ENCODE measurements around the gene SKA2. TPM values are rescaled to one million over a fixed set of nuclear protein-coding genes. Genes with fewer than 3 reads are reported as not detected.
A peak's percentile ranks its signal among the peaks of the same experiment; 100 is the strongest.

The SKA2 gene
- total RNA-seq, 2 donors from 2014 or later = 61.7 to 64.0 TPM

DNA sequence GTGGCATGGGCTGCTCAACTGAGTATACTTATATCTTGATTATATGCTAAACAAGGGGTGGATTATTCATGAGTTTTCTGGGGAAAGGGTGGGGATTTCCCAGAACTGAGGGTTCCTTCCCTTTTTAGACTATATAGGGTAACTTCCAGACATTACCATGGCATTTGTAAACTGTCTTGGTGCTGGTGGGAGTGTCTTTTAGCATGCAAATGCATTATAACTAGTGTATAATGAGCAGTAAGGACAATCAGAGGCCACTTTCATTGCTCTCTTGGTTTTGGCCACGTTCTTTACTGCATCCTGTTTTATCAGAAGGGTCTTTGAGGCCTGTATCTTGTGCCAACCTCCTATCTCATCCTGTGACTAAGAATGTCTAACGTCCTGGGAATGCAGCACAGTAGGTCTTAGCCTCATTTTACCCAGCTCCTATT lies 12.6 kb upstream of the SKA2 start:
- Mint-ChIP-seq H3K4me3 (no peak overlapping the region), H3K27me3 (no peaks in the 10 kb centered on the region), H3K4me1 (ENCODE audit: low read depth in 2 of 2) (peaks cover 0 to 4% of the 10 kb centered on the region in 2 donors), H3K27ac (no peak overlapping the region), H3K36me3 (no peaks in the 10 kb centered on the region), H3K9me3 (no peaks in the 10 kb centered on the region)
- ATAC-seq (no peak), DNase-seq (ENCODE audit: low spot score) (no peak)

DNA sequence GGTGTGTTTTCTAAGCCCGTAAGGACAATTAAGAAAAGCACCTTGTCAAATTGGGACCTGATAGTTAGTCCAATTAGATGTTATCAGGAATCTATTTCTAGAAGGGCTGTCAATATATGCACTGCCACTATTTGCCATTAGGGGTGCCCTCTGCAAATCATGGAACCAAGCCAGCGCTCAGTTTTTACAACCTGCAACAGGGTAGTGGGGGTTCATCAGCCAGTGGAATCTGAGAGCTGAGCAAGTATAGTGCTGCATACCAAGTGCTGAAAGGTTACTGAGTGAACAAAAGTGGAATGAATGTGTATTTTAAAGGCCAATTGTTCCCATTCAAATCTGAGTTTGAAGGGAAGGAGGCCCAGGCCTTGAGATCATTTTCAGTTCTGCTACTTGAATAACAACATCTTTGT lies 11.0 kb upstream of the SKA2 start:
- no peak for ATAC-seq
- Mint-ChIP-seq H3K27ac (no peak overlapping the region), H3K36me3 (no peaks in the 10 kb centered on the region), H3K9me3 (no peaks in the 10 kb centered on the region), H3K4me3 (no peak overlapping the region), H3K27me3 (no peaks in the 10 kb centered on the region), H3K4me1 (ENCODE audit: low read depth in 2 of 2) (peaks cover 0 to 4% of the 10 kb centered on the region in 2 donors)
- DNase-seq (ENCODE audit: low spot score) = no peak

DNA sequence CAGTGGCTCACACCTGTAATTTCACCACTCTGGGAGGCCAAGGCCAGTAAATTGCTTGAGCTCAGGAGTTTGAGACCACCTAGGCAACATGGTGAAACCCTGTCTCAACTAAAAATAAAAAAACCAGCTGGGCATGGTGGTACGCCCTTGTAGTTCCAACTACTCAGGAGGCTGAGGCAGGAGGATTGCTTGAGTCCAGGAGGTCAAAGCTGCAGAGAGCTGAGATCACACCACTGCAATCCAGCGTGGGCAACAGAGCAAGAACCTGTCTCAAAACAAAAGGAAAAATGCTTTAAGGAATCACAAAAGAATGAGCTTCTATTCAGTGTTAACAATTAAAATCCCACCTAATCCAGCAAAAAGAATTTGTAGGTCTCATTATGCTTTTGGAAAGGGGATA lies 6.5 kb upstream of the SKA2 start:
- Mint-ChIP-seq H3K36me3 (no peaks in the 10 kb centered on the region), H3K4me1 (ENCODE audit: low read depth in 2 of 2) (peaks cover 0 to 20% of the 10 kb centered on the region in 2 donors), H3K4me3 (no peak overlapping the region), H3K27me3 (no peaks in the 10 kb centered on the region), H3K9me3 (no peaks in the 10 kb centered on the region), H3K27ac (no peak overlapping the region)
- no peak for DNase-seq (ENCODE audit: low spot score)
- no peak for ATAC-seq

DNA sequence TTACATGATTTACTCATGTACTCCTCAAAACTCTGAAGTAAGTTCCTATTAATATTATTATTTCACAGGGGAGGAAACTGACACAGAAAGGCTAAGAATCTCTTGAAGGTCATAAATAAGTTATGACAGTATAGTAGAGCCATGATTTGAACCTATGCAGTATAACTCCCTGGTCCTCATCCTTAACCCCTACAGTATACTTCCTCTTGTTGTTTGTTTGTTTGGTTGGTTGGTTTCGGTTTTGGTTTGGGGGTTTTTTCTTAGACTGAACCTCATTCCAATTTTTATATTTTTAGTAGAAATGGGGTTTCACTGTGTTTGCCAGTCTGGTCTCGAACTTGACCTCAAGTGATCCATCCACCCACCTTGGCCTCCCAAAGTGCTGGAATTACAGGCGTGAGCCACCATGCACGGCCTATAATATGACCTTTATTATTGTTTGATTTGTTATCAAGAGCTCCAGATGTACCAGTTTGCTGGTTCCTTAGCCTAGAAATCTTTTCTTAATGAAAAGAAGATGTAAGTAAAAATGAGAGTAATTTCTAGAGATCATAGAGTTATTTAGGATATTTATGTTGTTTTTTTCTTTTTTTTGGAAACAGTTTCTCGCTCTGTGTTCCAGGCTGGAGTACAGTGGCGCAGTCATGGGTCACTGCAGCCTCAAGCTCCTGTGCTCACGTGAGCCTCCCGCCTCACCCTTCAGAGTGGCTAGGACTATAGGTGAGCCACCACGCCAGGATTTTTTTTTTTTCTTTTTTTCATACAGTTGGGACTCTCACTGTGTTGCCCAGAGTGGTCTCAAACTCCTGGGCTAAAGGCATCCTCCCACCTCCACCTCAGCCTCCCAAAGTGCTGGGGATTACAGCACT lies 5.4 kb upstream of the SKA2 start:
- Mint-ChIP-seq H3K4me3 (peak overlapping the region; percentile 22), H3K27me3 (no peaks in the 10 kb centered on the region), H3K4me1 (ENCODE audit: low read depth in 2 of 2) (peaks cover 0 to 20% of the 10 kb centered on the region in 2 donors), H3K36me3 (no peaks in the 10 kb centered on the region), H3K9me3 (no peaks in the 10 kb centered on the region), H3K27ac (no peak overlapping the region)
- DNase-seq (ENCODE audit: low spot score) = no peak
- no peak for ATAC-seq

DNA sequence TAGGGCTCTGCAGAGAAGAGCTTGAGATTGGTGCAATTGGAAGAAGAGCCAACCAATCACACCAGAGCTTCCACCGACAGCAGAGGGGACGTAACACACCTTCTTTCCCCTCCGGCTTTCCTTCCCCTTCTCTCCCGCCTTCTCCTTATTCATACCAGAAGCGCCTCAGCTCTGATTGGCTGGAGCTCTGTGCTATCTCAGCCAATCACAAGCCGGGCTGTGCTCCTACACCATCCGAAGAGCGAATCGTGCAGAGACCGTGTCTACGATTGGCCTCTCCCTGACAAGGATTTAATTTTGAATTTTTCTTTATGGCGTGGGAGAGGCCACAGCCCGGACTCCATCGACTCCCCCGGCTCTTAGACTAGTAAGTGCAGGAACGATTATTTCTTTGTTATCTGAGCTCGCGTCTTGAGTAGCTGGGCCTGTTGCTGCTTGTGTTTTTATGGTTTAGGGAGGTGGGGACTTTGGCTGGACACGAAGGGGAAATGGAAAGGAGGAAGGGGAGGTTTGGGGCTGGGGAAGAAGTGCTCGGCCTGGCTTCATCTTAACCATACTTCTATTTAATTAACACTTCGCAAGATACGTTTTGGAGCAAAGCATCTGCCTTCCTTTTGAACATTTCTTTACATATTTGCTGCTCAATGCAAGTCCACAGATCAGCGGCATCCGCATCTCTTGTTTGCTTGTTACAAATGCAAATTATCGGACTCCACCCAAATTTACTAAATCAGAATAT lies 622 bp upstream of the SKA2 start, which contains the start of gene PRR11:
Gene PRR11, plus strand, starts transcription at position 308 of the 739 bp plus-strand sequence. CDS start 14,007 bp downstream, outside the sequence.
- DNase-seq (ENCODE audit: low spot score) = peak; percentile 98
- Mint-ChIP-seq H3K9me3 (no peaks in the 10 kb centered on the region), H3K4me3 (no peak within 1 kb of the TSS), H3K36me3 (no peaks in the 10 kb centered on the region), H3K27me3 (no peaks in the 10 kb centered on the region), H3K27ac (no peak within 1 kb of the TSS), H3K4me1 (ENCODE audit: low read depth in 2 of 2) (peaks cover 17 to 40% of the 10 kb centered on the region in 2 donors)
- peak; percentile 93 for ATAC-seq

DNA sequence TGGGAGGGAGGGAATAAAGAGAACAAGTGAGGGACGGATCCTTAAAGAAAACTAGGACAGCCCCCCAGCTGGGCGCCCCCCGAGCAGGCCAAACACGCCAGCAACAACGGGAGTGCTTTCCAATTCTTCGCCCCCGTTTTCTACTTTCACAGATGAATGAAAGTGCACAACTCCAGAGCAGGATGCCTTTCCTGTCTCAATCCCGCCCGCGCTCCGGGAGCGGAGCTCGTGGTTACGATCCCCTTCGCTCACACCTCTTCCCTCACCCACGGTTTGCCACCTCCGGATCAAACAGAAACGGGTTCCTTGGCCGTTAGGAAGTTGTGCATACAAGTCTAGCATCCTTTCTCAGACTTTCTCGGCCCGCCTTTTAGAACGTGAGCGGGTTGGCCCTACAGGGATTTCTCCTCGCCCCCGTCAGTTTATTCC lies 680 bp downstream of the SKA2 start:
- Mint-ChIP-seq H3K27me3 (no peaks in the 10 kb centered on the region), H3K36me3 (no peaks in the 10 kb centered on the region), H3K27ac (no peak overlapping the region), H3K9me3 (no peaks in the 10 kb centered on the region), H3K4me1 (ENCODE audit: low read depth in 2 of 2) (peaks cover 22 to 35% of the 10 kb centered on the region in 2 donors), H3K4me3 (no peak overlapping the region)
- ATAC-seq (no peak), DNase-seq (ENCODE audit: low spot score) (peak; percentile 70)

DNA sequence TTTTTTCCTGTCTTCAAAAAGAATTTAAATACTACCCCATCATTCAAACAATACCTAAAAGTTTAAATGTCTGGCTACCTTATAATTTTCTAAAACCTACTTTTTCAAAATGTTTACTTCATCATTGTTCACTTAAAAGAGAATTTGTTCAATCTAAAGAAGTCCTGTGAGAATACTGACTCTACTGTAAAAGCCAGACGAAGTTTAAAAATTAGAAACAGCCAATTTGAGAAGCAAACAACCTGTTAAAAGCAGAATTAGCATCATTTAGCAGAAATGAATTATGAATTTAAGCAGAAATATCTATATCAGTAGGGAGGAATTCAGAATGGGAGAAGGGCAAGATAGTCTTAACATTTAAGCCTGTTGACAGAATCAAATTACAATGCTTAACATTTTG lies 2.1 kb downstream of the SKA2 start:
- no peak overlapping the region for H3K4me3 Mint-ChIP-seq
- no peaks in the 10 kb centered on the region for H3K36me3 Mint-ChIP-seq
- DNase-seq (ENCODE audit: low spot score) (no peak), ATAC-seq (no peak)
- H3K9me3 Mint-ChIP-seq = no peaks in the 10 kb centered on the region
- no peak overlapping the region for H3K27ac Mint-ChIP-seq
- H3K4me1 Mint-ChIP-seq (ENCODE audit: low read depth in 2 of 2) = peaks cover 22 to 30% of the 10 kb centered on the region in 2 donors
- H3K27me3 Mint-ChIP-seq = no peaks in the 10 kb centered on the region

DNA sequence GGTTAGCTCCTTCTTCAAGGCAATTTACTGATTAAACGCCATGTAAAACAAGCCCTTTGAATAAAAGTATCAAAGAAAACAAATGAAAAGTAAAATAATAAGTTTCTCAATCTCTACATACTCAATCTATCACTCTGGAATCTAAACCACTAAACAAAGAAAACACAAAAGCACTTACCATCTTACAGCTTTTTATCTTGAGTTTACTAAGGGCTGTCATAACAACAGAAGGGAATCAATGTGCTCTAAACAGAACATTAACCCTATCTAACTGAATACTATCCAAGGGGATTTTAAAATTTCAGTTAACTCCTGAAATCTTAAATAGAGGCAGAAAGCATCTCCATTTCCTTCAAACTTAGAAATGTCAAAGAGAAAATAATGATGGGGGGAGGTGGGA lies 3.4 kb downstream of the SKA2 start:
- Mint-ChIP-seq H3K27me3 (no peaks in the 10 kb centered on the region), H3K9me3 (no peaks in the 10 kb centered on the region), H3K27ac (no peak overlapping the region), H3K36me3 (no peaks in the 10 kb centered on the region), H3K4me1 (ENCODE audit: low read depth in 2 of 2) (peaks cover 22 to 33% of the 10 kb centered on the region in 2 donors), H3K4me3 (peak overlapping the region; percentile 0)
- DNase-seq (ENCODE audit: low spot score) = no peak
- no peak for ATAC-seq

DNA sequence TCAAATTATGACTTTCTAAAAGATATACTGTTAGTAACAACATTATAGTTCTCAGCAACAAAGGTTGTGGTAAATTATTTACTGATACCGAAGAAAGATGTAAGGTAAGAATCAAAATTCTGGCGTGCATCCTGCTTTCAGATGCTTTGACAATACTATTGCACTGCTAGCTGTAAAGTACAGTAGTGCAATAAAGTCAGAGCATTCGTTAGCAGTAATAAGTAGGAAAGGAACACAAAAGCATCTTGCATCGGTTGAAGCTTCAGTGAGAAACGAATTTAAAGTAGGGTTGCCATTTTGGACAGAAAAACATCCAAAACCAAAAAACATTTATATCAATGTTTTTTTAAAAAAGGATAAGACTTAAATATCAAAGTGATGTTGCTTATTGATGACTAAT lies 4.0 kb downstream of the SKA2 start:
- Mint-ChIP-seq H3K9me3 (no peaks in the 10 kb centered on the region), H3K27me3 (no peaks in the 10 kb centered on the region), H3K4me3 (no peak overlapping the region), H3K36me3 (no peaks in the 10 kb centered on the region), H3K4me1 (ENCODE audit: low read depth in 2 of 2) (peaks cover 22 to 33% of the 10 kb centered on the region in 2 donors), H3K27ac (no peak overlapping the region)
- ATAC-seq (no peak), DNase-seq (ENCODE audit: low spot score) (no peak)

DNA sequence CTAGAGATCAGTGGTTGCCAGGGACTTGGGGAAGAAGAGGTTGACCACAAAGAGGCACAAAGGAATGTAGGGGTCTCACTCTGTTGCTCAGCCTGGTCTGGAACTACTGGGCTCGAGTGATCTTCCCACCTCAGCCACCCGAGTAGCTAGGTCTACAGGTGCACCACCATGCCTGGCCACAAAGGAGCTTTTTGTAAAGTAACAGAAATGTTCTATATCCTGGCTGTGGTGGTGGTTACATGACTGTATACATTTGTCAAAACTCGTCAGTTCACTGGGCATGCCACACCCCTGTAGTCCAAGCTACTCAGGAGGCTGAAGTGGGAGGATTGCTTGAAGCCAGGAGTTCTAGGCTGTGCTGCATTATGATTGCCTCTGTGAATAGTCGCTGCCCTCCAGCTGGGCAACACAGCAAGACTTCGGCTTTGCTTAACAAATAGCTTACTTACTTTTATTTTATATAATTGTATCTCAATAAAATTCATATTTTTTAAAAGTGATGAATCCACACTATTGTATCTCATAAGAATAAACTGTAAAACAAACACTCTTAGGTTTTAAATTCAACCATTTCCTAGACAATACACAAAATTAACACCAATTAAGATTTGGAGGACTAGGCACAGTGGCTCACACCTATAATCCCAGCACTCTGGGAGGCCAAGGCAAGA lies 5.0 kb downstream of the SKA2 start:
- ATAC-seq (no peak), DNase-seq (ENCODE audit: low spot score) (no peak)
- Mint-ChIP-seq H3K27ac (no peak overlapping the region), H3K36me3 (no peaks in the 10 kb centered on the region), H3K27me3 (no peaks in the 10 kb centered on the region), H3K4me3 (no peak overlapping the region), H3K9me3 (no peaks in the 10 kb centered on the region), H3K4me1 (ENCODE audit: low read depth in 2 of 2) (peaks cover 24 to 42% of the 10 kb centered on the region in 2 donors)

DNA sequence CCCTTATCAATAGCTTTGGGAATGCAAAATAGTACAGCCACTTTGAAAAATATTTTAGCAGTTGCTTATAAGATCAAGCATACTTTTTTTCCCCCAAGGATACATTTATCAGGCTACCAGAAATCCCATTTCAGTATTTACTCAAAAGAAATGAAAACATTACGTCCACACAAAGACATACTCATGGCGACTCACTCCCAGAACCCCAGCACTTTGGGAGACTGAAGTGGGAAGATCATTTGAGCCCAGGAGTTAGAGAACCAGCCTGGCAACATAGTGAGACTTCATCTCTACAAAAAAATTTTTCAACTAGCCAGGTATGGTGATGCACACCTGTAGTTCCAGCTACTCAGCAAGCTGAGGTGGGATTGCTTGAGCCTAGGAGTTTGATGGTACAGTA lies 5.9 kb downstream of the SKA2 start:
- no peaks in the 10 kb centered on the region for H3K9me3 Mint-ChIP-seq
- no peak overlapping the region for H3K4me3 Mint-ChIP-seq
- no peak overlapping the region for H3K27ac Mint-ChIP-seq
- H3K4me1 Mint-ChIP-seq (ENCODE audit: low read depth in 2 of 2) = peaks cover 23 to 38% of the 10 kb centered on the region in 2 donors
- no peak for DNase-seq (ENCODE audit: low spot score)
- peaks cover 5% of the 10 kb centered on the region for H3K36me3 Mint-ChIP-seq
- ATAC-seq = no peak
- no peaks in the 10 kb centered on the region for H3K27me3 Mint-ChIP-seq

DNA sequence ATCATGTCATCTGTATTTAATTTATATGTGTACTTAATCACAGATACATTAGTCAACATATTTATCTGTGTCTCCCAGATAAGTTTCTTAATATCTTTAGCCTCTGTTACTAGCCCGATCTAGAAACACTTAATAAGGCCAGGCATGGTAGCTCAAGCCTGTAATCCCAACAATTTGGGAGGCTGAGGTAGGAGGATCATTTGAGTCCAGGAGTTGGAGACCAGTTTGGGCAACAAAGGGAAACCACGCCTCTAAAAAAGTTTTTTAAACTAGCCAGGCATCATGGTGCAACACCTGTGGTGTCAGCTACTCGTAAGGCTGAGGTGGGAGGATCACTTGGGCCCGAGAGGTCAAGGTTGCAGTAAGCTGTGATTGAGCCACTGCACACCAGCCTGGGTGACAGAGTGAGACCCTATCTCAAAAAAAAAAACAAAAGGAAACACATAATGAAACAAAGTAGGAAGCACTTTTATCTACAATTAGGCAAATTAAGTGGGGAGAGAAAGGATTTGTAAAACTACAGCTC lies 9.4 kb downstream of the SKA2 start:
- Mint-ChIP-seq H3K27me3 (no peaks in the 10 kb centered on the region), H3K4me1 (ENCODE audit: low read depth in 2 of 2) (peaks cover 10 to 21% of the 10 kb centered on the region in 2 donors), H3K27ac (no peak overlapping the region), H3K4me3 (no peak overlapping the region), H3K9me3 (no peaks in the 10 kb centered on the region), H3K36me3 (peaks cover 5% of the 10 kb centered on the region)
- DNase-seq (ENCODE audit: low spot score) (no peak), ATAC-seq (no peak)

DNA sequence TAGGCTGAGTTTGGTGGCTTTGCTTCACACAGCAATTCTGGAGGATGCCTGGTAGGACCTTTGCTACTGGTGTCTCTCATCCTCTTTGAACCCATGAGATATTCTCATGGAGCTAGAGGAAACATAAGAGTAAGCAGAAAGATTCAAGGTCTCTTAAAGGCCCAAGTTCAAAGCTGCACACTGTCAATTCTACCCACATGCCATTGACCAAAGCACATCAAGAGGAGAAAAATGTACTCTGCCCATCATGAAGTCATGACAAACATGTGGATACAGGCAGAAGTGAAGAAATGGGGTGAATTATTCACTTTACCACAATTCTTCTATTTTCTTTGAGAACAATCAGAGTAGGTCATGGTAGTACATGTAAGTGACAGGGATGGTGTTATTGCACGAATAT lies 13.1 kb downstream of the SKA2 start:
- no peak overlapping the region for H3K27ac Mint-ChIP-seq
- peaks cover 6 to 8% of the 10 kb centered on the region in 2 donors for H3K4me1 Mint-ChIP-seq (ENCODE audit: low read depth in 2 of 2)
- peaks cover 5% of the 10 kb centered on the region for H3K36me3 Mint-ChIP-seq
- no peaks in the 10 kb centered on the region for H3K27me3 Mint-ChIP-seq
- no peaks in the 10 kb centered on the region for H3K9me3 Mint-ChIP-seq
- ATAC-seq (no peak), DNase-seq (ENCODE audit: low spot score) (no peak)
- H3K4me3 Mint-ChIP-seq = no peak overlapping the region

Measured in natural killer cell treated with Interleukin-12 subunit alpha and Interleukin-12 subunit beta and Interleukin-15 and Interleukin-18, amount 100 ng/mL, for 72 hours (primary cell).